Stimulated activated CD4-positive, alpha-beta T cell treated with anti-CD3 and anti-CD28 coated beads, Interleukin-4, amount 100 ng/mL, for 1 hour (primary cell): ENCODE data around the gene SRMS.
"Not testable (repeated sequence)": the region's sequence is repeated elsewhere in the genome, so short reads cannot be mapped to it uniquely, and the experiment has no call there.

Experiments
- DNase-seq: peaks from one replicate; pipeline ENCODE4 v3.0.0-alpha.2; 2020

The SRMS gene

DNA sequence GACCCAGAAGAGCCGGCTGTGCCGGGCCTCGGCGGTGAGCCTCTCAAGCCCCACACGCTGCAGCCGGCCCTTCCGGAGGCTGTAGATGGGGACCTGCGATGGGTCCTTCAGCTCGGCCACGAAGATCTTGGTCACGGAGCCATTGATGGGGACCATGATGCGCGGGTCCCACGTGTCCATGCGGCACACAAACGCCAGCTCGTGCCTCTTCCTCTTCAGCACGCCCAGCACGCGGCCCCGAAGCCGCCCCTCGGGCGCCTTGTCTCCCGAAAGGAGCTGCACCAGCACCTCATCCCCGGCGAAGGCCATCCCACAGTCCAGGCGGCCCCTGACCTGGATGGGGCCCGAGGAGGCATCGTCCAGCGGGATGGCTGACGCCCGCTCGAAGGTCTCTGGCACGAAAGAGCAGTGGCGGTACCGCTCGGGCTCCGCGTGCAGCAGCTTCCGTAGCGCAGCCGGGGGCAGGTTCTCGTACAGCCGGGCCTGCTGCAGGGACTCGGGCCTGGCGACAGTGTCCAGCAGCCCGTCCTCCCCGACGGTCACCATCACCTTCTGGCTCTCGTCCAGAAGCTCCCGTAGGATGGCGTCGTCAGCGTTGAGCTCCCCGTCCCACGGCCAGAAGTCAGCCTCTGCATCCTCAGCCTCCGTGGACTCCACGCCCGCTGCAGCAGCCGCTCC lies 17.6 kb upstream of the SRMS start:
- DNase-seq = no peak

DNA sequence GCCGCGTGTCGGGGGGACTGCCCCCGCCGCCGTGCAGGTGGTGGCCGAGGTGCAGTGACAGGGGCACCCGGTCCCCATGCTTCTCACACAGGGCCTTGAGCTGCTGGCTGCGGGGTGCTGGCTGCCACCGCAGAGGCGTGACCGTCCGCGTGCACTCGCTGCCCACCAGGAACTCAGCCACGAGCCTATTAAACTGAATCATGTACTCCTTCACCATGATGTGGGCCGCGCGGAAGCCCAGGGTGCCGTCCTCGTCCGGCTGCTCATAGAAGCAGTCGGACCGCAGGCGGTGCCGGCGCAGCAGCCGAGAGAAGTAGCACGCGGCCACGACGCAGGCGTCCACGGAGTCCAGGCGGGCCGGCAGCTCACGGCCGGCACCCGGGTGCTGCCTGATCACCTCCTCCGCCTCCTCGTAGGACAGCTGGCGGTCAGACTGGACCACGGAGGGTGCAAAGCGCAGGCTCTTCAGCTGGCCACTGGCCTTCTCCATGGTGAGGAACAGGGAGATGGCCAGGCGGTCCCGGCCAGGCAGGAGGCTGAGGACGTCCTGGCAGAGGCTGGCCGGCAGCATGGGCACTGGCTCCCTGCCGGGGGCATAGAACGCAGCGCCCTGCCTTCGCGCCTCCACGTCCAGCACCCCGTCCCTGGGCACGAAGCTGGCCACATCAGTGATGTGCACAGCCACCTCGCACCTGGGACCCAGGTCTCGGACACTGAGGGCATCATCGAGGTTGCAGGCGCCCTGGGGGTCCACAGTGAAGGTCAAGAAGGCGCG lies 16.7 kb upstream of the SRMS start:
- no peak for DNase-seq

DNA sequence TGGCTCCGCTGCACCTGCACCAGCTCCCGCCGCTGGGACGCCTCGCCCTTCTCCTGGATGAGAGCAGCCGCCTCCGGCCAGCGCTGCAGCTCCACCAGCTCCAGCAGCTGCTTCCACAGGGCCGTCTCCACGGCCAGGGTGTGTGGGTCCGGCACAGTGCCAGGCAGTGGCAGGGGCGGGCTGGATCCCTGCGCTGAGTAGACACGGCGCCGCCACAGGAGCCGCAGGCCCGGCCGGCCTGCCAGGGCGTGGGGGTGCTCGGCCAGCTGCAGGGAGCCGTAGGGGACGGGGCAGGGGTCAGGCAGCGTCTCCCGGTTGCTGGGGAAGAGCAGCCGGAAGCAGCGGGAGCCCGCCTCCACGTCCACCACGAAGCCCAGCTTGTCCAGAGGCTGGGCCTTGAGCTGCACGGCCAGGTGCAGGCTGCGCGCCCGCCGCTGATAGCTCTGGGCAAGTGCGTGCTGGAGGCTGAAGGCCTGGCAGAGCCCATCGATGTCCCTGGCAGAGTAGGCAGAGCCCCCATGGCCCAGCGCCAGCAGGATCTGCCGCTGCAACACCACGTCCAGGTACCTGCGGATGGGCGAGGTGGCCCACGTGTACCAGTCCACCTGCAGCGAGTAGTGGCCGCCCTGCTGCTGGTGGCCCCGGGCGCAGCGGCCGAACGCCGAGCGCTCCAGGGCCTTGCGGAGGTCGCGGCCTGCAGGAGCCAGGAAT lies 15.8 kb upstream of the SRMS start:
- DNase-seq = no peak

DNA sequence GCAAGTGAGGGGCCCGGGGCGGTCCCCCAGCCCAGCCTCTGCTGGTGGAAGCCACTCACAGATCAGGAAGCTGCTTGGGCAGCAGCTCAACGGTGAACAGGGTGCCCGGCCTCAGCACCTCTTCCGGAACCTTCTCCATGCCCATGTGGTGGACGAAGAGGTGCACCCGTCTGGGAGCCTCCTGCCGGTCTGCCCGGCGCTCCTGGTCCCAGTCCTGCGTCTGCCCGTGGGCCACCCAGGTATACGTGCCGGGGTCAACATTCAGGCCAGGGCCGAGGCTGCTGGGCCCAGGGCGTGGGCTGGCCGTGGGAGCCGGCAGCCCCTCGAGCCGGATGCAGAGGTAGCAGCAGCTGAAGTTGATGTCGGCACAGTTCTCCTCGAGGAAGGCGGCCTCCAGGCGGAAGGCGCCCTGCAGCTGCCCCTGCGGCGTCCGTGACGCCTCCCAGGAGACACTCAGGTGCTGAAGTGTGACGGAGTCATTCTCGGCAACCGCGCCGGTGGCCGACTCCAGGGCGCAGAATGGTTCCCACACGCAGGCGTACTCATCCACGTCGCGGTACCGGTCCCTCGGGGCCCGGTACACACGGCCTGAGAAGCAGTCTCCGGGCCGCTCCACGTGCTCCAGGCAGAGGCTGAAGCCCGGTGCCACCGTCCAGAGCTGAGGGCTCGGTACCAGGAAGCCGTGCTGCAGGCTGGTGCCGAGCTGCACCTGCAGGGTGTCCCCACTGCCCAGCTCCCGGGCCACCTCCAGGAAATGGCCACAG lies 15.1 kb upstream of the SRMS start:
- DNase-seq = no peak

DNA sequence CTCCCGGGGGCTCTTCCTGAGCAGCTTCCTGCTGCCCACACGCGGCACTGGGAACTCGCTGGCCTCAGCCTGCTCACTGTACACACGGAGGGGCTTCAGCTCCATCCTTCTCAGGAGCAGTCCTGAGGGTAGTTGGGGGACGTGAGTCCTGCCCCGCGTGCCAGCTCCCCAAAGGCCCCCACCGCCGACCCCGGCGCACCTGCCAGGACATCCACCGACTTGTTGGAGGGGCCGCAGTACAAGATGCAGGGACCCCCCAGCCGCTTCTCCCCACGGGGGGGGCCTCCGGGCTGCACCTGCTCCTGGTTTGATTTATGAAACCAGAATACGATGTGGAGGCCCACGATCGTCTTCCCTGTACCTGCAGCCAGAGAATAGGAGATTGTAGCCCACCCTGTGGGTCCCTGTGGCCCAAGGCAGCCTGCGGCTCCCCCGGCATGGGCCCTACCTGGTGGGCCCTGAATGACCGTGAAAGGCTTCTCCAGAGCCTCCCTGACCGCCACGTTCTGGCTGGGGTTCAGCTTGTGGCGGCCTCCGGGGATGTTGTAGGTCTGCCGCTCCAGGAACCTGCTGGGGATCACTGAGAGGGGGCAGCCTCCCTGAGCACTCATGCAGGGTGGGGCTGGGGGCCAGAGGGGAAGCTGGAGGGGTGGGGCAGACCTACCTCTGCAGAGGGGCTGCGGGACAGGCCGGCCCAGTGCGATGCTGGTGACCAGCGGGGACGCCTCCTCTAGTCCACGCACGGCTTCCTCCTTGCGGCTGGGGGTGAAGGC lies 14.3 kb upstream of the SRMS start:
- DNase-seq = no peak

DNA sequence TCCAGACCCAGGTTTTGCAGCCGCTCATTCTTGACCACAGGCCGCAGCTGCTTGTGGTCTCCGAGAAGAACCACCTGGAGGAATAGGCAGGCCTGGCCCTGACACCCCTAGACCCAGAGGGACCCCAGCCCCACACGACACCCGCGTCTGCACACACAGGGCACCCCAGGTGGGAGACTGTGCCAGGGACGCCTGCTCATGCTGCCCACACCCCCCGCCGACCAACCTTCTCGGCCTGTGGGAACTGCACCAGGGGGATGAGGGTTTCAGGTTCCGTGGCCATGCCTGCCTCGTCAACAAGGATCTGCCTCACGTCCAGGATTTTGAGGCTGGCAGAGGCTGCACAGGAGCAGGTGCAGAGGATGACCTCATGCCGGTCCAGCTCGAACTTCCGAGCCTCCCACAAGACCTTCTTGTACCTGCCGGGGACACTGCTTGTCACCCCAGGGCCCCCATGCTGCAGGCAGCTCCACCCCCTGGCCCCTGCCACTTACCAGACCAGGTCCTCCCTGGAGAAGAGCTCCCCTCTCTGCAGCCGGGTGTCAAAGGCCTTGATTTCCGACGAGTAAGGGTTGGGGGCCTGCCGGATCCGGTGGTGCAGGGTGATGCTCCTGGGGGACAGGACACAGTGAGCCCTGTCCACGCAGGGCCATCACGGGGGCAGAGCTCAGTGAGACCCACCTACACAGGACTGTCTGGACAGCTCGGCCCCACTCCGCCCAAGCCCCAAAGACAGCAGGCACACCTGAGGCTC lies 13.5 kb upstream of the SRMS start:
- no peak for DNase-seq

DNA sequence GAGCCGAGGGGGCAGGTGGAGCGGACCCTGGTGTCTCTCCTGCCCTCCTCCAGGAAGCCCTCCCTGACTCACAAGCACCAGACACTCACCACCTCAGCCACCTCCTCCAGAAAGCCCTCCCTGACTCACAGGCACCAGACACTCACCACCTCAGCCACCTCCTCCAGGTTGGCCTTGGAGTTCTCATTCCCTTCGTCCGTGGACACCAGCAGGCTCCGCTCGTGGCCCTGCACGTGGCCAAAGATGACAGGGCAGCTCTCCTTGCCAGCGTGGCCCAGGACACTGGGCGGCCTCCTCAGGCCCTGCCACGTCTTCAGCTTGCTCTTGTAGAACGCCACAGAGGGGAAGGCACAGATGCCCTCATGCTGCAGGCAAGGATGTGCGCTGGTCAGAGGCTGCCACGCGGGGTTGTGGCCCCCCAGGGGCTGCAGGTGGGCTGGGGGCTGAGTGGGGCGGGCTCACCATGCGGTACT lies 12.8 kb upstream of the SRMS start:
- DNase-seq = no peak

DNA sequence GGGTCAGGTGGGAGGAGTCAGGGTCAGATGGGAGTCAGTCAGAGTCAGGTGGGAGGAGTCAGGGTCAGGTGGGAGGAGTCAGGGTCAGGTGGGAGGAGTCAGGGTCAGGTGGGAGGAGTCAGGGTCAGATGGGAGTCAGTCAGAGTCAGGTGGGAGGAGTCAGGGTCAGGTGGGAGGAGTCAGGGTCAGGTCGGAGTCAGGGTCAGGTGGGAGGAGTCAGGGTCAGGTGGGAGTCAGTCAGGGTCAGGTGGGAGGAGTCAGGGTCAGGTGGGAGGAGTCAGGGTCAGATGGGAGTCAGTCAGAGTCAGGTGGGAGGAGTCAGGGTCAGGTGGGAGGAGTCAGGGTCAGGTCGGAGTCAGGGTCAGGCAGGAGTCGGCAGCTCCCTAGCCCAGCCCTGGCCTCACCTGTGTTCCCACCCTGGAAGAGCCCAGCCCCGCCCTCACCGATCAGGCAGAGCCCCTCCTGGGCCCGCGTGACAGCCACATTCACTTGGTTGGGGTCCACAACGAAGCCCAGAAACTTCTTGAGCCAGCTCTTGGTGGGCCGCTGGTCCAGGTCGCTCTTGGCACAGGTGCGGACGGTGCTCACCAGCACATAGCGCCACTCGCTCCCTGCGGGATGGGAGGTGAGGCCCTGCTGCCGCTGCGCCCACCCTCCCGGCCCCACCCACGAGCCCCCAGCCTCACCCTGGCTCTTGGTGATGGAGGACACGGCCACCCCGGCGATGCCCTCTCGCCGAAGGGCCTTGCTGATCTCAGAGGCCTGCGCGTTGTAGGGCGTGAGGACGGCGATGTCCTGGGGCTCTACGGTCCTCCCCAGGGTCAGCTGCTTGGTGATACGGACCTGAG lies 12.2 kb upstream of the SRMS start:
- not testable (repeated sequence) for DNase-seq

DNA sequence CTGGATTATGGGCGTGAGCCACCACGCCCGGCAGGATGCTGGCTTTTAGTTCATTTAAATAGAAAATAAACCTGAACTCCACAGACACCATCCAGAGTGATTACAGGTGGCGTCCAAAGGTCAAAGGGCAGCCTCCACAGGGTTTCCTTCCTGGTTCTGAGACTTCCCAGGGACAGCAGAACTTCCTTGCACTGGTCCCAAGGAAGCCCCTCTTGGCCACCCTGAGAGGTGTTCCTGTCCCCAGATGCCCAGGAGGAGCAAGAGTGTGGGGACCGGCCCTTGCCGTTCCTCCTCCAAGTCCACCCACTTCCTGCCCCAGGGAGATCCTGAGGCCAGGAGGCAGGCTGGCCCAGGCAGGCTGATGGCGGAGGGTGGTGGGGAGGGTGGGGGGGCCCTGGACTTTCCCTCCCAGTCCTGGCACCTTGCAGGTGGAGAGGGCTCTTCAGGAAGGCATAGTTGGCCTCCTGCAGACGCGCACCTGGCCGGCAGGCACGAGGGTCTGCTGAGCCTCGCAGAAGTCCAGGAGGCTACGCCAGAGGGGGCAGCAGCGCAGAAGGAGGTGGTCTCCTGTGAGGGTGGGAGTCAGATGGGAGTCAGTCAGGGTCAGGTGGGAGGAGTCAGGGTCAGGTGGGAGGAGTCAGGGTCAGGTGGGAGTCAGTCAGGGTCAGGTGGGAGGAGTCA lies 11.4 kb upstream of the SRMS start:
- DNase-seq = no peak

DNA sequence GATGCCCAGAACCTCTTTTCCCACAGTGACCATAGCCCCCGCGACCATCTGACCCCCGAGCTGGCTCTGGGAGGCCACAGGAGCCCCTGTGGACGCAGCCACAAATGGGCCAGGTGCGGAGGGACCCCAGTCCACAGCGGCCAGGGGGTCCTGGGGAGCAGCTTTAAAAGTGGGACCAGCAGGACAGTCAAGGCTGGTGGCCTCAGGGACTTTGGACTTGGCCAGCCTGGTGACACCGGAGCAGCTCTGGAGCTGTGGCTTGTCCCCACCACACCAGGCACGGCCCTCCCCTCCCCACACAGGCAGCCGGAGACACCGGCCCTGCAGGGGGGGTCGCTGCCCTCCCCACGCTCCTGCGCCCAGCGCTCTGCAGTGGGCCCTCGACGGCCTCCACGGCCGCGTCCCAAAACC lies 9.9 kb upstream of the SRMS start:
- DNase-seq = no peak

DNA sequence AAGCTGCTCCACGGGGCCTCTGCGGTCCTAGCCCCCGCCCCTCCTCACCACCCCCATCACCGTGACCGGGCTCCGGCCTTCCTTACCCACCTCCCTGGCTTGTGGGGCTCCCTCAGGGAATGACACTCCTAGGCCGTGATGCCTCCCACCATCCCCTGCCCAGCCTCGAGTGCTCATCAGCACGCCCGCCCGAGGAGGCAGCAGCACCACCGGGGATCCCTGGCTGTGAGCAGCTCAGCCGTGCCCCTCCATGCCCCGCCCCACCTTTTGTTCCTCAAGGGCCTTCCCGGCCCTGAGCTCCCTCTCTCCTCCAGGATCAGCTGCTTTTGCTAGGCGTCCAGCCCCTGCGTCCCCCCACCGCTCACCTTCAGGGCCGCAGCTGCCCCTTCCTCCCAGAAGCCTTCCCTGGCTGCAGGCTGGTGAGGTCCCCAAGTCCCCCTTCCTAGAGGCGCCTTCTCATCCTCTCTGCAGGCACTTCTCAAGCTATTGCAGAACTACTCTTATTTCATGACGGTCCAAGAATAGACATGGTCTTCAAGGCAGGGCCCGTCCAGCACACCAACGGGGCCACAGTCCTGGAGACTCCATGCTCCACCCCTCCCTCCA lies 9.4 kb upstream of the SRMS start:
- DNase-seq = no peak

DNA sequence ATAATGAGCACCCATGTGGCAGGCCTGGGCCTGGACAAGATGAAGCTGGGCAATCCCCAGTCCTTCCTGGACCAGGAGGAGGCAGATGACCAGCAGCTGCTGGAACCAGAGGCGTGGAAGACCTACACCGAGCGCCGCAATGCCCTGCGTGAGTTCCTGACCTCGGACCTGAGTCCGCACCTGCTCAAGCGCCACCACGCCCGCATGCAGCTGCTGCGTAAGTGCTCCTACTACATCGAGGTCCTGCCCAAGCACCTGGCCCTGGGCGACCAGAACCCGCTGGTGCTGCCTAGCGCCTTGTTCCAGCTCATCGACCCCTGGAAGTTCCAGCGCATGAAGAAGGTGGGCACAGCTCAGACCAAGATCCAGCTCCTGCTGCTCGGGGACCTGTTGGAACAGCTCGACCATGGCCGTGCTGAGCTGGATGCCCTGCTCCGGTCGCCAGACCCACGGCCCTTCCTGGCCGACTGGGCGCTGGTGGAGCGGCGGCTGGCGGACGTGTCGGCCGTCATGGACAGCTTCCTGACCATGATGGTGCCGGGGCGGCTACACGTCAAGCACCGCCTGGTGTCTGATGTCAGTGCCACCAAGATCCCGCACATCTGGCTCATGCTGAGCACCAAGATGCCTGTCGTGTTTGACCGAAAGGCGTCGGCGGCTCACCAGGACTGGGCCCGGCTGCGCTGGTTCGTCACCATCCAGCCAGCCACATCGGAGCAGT lies 8.3 kb upstream of the SRMS start:
- DNase-seq = no peak

DNA sequence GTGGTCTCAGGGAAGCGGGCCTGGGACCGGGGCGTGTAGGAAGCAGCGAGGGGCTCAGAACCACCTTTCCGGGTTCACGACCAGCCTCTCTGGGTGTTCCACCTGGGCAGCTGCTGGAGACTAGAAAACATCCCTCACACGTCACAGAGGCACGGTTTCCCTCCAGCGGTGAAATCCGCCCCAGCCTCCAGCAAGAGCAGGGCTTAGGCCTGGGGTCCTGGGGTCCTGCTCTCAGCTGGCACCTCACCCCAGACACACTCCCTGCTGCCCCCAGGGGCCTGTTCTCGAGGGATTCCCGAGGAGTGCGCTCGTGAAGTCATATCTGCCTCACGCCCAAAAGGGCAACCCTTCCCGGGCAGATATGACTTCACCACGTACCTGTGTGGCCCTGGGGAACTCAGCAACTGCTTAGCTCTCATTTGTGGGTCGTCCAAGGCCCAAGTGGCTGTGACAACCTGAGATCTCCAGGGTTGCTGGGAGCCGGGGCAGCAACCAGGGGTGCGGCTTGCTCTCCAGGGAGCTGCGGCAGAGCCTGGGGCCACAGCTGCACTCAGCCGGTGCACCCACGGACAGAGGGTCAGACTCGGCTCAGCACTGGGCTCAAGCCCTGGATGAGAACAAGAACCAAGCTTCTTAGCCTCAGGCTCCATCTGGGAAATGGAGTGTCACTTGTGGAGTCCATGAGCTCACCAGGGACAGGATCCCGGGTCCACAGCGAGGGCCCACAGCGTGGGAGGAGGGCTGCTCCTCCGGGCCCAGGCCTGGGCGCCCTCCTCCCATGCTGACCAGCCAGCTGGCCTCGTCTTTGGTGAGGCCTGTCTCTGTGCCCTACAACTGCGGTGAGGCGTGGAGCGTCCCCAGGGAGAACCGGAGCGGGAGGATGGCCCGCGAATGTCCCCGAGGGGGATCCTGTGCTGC lies 7.1 kb upstream of the SRMS start:
- DNase-seq = no peak

DNA sequence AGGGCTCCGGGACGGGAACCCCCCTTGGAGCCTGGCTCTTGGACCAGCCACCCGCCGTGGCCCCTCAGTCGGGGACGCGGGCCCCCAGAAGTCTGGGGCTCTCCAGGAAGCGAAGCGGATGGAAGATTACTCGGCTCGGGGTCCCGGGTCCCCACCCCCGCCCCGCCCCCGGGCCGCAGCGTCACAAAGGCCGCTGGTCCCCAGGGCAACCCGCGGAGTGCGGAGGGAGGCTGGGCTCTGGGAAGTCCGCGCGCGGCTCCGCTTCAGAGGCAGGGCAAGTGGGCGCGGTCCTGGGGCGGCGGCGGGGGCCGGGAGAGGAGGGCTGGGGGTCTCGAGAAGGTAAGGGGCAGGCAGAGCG lies 6.4 kb upstream of the SRMS start, which contains the start of gene FNDC11:
TSS of gene FNDC11 (plus strand) at position 227 of the 358 bp plus-strand sequence. CDS start 1,505 bp downstream, outside the sequence.
- DNase-seq = peak; percentile 51

DNA sequence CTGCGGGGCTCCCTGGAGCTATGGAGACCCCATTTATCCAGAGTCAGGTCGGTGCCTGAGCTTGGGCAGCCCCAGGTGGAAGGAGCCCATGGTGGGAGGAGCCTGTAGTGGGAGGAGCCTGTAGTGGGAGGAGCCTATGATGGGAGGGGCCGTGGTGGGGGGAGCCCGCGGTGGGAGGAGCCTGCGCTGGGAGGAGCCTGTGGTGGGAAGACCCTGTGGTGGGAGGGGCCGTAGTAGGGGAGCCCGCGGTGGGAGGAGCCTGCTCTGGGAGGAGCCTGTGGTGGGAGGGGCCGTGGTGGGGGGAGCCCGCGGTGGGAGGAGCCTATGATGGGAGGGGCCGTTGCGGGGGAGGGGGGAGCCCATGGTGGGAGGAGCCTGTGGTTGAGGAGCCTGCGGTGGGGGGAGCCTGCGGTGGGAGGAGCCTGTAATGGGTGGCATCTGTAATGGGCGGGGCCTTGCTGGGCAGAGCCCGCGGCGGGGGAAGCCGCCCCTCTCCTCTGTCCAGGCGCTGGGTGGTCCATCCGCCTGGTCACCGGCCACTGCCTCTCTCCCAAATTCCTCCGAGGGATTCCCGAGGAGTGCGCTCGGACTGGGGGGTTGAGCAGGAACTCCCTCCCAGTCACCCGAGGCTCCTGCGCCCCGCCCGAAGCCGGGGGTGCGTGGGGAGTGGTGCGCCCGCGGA lies 5.8 kb upstream of the SRMS start:
- peak; percentile 90 for DNase-seq

DNA sequence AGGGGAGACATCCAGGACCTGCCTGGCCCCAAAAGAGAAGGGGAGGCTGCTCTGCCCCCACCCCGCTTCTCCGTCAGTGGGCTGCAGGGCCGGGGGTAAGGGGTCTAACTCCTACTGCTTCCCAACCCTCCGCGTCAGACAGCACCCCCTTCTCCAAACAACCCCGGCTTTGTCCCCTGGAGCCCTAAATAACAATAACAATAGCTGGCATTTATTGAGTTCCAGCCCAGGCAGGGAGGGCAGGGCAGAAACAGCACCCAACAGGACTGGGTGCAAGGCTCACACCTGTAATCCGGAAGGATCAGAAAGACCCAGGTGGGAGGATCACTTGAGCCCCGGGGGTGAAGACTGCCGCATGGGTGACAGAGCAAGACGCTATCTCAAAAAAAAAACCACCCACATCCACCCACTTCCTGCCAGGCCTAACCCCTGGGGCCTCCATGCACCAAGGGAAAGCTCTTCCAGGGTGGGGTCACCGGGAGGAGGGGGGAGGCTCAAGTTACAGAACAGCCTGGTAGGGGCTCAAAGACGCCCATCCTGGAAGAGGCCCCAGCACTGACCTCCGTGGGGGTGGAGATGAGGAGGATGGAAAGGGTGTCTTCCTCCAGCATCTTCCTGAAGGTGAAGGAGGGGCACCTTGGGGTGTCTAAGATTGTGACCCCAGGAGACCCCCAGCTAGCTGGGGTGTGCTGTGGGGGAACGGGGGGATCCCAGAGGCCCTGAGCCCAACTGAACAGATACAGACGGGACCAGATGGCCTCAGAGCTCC lies 5.1 kb upstream of the SRMS start:
- peak; percentile 28 for DNase-seq
